GM12892 (cell line): Measurements from ENCODE around the gene LRP8.

Experiments
- POLR2A ChIP-seq: IDR thresholded peaks from 2 replicates; pipeline ENCODE4 v1.6.1; 2011; ENCODE audit warnings: low read depth, low read length, control low read depth
- POLR2AphosphoS5 ChIP-seq: IDR thresholded peaks from 2 replicates; pipeline ENCODE4 v1.6.1; 2011; ENCODE audit warnings: low read depth, low read length, control low read depth
- TAF1 ChIP-seq: IDR thresholded peaks from 2 replicates; pipeline ENCODE4 v1.6.1; 2011; ENCODE audit warnings: low read depth, mild to moderate bottlenecking, control low read depth, low read length, borderline replicate concordance

- no peak for TF ChIP-seq POLR2A
- no peak for TF ChIP-seq TAF1
- TF ChIP-seq POLR2AphosphoS5 = no peak
Measured at GRCh38 chr1:53350853-53351767, 23.2 kb upstream of the LRP8 start.
